Tibial nerve (tissue), 4 donors: Measurements from ENCODE around the gene TRMT61A. TPM values are rescaled to one million over a fixed set of nuclear protein-coding genes. Genes with fewer than 3 reads are reported as not detected.

Experiments
- DNase-seq, 2 donors: peaks; one replicate each; pipeline ENCODE4 v3.0.0-alpha.2; 2019; ENCODE audit warnings: low spot score in 2 of 2
- H3K27ac ChIP-seq, 4 donors: fragments of 200-600 bp; sonication (generic) in 3 of 4; one replicate each; pipeline ENCODE4 v1.5.1; 2017 to 2019; ENCODE audit warnings: mild to moderate bottlenecking in 1 of 4
- H3K27me3 ChIP-seq, 2 donors: fragments of 200-600 bp; sonication (generic) in 1 of 2; one replicate each; pipeline versions ENCODE4 v1.5.1 to v1.6.0; 2017 to 2019
- H3K36me3 ChIP-seq, 3 donors: fragments of 200-600 bp; sonication (generic); one replicate each; pipeline ENCODE4 v1.5.1; 2018 to 2019
- H3K4me1 ChIP-seq, 4 donors: fragments of 200-600 bp; sonication (generic) in 3 of 4; one replicate each; pipeline ENCODE4 v1.5.1; 2017 to 2019
- H3K4me3 ChIP-seq, 4 donors: fragments of 200-600 bp; sonication (generic) in 3 of 4; one replicate each; pipeline ENCODE4 v1.5.1; 2017 to 2019; ENCODE audit warnings: mild to moderate bottlenecking in 1 of 4, moderate library complexity in 1 of 4
- H3K9me3 ChIP-seq, 4 donors: fragments of 200-600 bp; sonication (generic) in 3 of 4; one replicate each; pipeline ENCODE4 v1.5.1; 2017 to 2019
- EP300 ChIP-seq, 2 donors: sonication (generic); formaldehyde crosslinking; IDR thresholded peaks; one replicate each; pipeline ENCODE4 v1.6.1; 2017; ENCODE audit warnings: antibody characterized with exemption in 2 of 2, mild to moderate bottlenecking in 1 of 2
- POLR2A ChIP-seq, 2 donors: fragments of 450-650 bp; IDR thresholded peaks; one replicate each; pipeline ENCODE4 v1.6.1; 2017; ENCODE audit warnings: antibody characterized with exemption in 2 of 2, mild to moderate bottlenecking in 2 of 2, moderate library complexity in 2 of 2
- WGBS, 2 donors: methylation state at CpG; one replicate each; pipeline ENCODE4 v1.1.5; 2018; 5-methylcytosine and 5-hydroxymethylcytosine counted together
- total RNA-seq, 4 donors: library from RNA; depleted of rRNA; stranded (reverse); fragments of >200 nt; gene quantifications; one replicate each; pipeline ENCODE4 v1.1.0, GENCODE V29; 2016
- TF ChIP-seq, protein P1 (sequence below), 5 experiments: fragments of 200-600 bp in 3 of 5; fragments of 450-650 bp in 2 of 5; sonication (generic) in 3 of 5; IDR thresholded peaks; one replicate each; pipeline ENCODE4 v1.5.1; 2016 to 2019; ENCODE audit warnings: antibody characterized with exemption in 5 of 5, mild to moderate bottlenecking in 3 of 5, moderate library complexity in 2 of 5

The TRMT61A gene
- total RNA-seq, 4 donors from 2014 or later: 17.9 to 32.4 (median 22.4) TPM

DNA sequence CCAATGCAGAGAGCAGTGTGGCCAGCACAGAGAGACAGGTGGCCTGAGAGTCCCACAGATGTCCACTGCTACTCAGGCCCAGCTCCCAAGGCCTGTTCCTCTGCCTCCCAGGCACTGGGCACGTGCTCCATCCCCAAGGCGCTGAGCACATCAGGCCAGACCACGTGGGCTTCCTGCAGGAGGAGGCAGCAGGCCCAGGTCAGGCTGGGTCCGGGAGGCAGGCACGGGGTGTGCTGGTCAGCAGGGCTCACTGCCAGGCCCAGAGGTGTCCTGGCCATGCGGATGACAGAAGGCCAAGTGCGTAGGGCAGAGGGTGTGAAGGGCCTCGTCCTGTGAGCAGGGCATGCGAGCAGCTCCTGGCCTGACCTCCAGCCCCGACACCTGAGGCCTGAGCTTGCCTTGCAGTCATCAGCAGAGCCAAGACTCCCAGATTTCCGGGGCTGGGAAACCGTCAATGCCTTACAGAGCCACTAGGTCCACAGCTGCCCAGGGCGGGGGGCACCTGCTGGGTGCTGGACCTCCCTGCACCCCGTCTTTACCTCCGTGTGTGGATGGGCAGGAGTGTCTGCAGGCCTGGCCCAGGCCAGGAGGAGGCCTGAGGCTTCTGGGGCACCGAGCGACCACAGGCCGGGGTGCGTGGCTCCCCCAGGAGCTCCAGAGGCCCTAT lies 14.9 kb downstream of the TRMT61A start:
- Histone ChIP-seq H3K36me3 (no peaks in the 10 kb centered on the region), H3K27ac (peak overlapping the region; percentile 79 to 94 (median 88)), H3K4me3 (no peak overlapping the region), H3K27me3 (no peaks in the 10 kb centered on the region), H3K9me3 (no peaks in the 10 kb centered on the region), H3K4me1 (peaks cover 21 to 98% (median 68%) of the 10 kb centered on the region in 4 donors)
- TF ChIP-seq, protein P1, sequence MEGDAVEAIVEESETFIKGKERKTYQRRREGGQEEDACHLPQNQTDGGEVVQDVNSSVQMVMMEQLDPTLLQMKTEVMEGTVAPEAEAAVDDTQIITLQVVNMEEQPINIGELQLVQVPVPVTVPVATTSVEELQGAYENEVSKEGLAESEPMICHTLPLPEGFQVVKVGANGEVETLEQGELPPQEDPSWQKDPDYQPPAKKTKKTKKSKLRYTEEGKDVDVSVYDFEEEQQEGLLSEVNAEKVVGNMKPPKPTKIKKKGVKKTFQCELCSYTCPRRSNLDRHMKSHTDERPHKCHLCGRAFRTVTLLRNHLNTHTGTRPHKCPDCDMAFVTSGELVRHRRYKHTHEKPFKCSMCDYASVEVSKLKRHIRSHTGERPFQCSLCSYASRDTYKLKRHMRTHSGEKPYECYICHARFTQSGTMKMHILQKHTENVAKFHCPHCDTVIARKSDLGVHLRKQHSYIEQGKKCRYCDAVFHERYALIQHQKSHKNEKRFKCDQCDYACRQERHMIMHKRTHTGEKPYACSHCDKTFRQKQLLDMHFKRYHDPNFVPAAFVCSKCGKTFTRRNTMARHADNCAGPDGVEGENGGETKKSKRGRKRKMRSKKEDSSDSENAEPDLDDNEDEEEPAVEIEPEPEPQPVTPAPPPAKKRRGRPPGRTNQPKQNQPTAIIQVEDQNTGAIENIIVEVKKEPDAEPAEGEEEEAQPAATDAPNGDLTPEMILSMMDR (IDR thresholded peaks at IDR 0.05): peak in 1 of 5 experiments; percentile 19
- no peak for TF ChIP-seq EP300 (IDR thresholded peaks at IDR 0.05)
- WGBS, 2 donors: 26 to 35% methylated on average over 6 to 7 of the region's 19 CpGs
- DNase-seq: no peak

DNA sequence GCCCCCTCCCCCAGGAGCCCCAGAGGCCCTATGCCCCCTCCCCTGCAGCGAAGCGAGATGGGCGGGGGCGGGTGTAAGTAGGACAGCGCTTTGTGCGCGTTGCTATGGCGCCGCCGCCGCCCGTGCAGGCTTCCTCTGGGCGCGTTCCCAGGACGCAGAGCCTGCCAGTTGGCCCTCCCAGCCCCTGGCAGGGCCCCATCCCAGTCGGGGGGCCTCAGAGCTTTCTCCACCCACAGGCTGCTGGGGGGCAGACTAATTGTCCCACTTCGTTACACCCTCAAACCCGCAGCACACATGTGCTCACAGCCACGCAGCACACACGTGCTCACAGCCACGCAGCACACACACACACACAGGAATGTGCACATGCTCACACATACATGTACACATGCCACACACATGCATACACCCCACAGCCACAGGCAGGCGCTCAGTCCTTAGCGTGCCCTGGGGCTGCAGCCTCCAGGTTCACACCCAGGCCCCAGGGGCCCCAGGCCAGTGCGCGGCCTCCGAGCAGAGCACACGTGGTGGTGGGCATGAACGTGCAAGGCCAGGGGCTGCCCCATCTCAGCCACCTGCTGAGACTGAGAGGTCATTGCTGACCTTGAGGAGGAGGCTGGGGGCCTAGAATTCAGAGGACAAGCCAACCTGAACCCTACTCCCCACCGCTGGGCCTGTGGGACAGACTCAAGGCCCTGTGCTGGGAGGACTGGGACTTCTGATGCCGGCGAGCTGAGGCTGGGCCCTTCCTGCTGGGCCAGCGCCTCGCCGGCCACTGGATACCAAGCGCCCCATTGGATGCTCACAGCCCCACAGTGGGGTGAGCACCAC lies 15.6 kb downstream of the TRMT61A start:
- Histone ChIP-seq H3K4me3 (no peak overlapping the region), H3K4me1 (peaks cover 21 to 98% (median 69%) of the 10 kb centered on the region in 4 donors), H3K27me3 (no peaks in the 10 kb centered on the region), H3K36me3 (no peaks in the 10 kb centered on the region), H3K27ac (peak overlapping the region; percentile 79 to 94 (median 88)), H3K9me3 (no peaks in the 10 kb centered on the region)
- DNase-seq: no peak
- 40 to 44% methylated on average over 5 to 13 of the region's 35 CpGs for WGBS, 2 donors
- TF ChIP-seq EP300 (IDR thresholded peaks at IDR 0.05): peak in 1 of 2 donors; percentile 70
- TF ChIP-seq, protein P1 (IDR thresholded peaks at IDR 0.05): no peak

DNA sequence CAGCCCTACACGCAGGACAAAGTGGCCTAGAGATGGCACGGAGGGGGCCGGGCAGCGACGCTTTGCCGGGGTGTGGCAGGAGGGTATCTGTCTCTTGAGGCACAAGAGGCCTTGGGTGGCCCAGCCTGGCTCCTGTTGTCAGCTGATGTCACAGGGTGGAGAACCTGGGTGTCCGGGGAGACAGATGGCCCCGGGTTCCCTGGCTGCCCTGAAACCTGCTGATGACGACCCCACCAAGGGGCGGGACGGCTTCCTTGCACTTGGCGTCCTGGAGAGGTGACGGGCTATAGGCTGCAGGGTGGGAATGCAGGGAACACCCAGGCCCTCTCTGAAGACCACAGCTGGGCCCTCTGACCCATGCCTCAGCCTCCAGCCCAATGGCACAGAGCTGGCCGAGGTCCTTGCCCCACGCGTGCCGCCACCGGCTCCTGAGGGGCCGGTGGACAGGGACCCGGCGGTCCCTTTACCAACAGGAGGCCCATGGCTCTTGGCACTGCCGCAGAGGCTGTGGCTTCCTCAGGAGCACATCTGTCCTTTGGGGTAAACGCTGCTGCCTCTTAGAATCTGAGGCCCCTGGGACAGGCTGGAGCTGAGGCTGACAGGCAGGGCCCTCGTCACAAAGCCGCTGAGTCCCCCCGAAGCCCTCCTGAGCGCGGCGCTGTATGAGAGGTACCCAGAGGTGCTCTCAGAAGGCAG lies 16.4 kb downstream of the TRMT61A start:
- H3K4me3 ChIP-seq: no peak overlapping the region
- WGBS, 2 donors: 90 to 94% methylated on average over 21 to 23 of the region's 29 CpGs
- H3K27me3 ChIP-seq: no peaks in the 10 kb centered on the region
- no peaks in the 10 kb centered on the region for H3K36me3 ChIP-seq
- no peaks in the 10 kb centered on the region for H3K9me3 ChIP-seq
- peak overlapping the region; percentile 21 to 94 (median 86) for H3K27ac ChIP-seq
- peaks cover 26 to 98% (median 70%) of the 10 kb centered on the region in 4 donors for H3K4me1 ChIP-seq
- no peak for DNase-seq
- TF ChIP-seq, protein P1 (IDR thresholded peaks at IDR 0.05): no peak
- no peak for TF ChIP-seq POLR2A (IDR thresholded peaks at IDR 0.05)
- no peak for TF ChIP-seq EP300 (IDR thresholded peaks at IDR 0.05)

DNA sequence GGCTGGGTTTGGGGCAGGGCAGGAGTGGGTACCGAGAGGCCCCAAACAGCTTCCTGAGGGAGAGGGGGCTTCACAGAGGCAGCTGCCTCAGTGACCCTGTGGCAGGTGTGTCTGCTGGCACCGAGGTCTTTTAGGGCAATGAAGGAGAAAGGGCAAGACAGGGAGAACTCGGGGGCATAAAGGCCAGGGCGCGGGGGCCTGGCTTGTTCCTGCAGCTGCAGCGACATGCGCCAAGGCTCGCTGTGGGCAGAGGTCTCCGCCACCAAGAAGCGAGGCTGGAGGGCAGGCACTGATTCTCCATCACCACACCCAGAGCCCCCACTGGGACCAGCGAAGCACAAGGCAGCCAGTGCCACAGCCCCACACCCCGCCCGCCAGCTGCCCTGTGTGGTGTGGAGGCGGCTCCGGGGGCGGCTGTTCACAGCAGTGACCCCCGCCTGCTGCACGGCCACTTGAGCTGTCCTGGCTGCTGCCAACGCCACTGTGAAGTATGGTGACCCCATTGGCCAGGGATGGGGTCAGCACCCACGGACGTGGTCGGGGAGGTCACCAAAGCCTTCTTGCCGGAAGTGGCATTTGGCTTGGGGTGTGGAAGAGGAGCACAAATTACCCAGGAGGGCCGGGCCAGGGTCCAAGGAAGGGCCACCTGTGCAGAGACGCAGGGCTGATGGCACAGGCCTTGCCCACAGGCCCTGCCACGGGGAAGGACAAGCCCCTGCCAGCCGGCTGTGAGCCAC lies 17.1 kb downstream of the TRMT61A start:
- DNase-seq: no peak
- WGBS, 2 donors: 60 to 62% methylated on average over 19 to 20 of the region's 27 CpGs

More for the DNA sequence above, 17.1 kb downstream of the TRMT61A start:
- TF ChIP-seq, protein P1 (IDR thresholded peaks at IDR 0.05): no peak
- TF ChIP-seq EP300 (IDR thresholded peaks at IDR 0.05) (no peak), POLR2A (IDR thresholded peaks at IDR 0.05) (no peak)
- no peak overlapping the region for H3K4me3 ChIP-seq
- H3K4me1 ChIP-seq: peaks cover 27 to 98% (median 70%) of the 10 kb centered on the region in 4 donors
- H3K9me3 ChIP-seq: no peaks in the 10 kb centered on the region
- peak overlapping the region; percentile 21 to 94 (median 86) for H3K27ac ChIP-seq
- no peaks in the 10 kb centered on the region for H3K36me3 ChIP-seq
- H3K27me3 ChIP-seq: no peaks in the 10 kb centered on the region
